ENCODE data around the gene ZDHHC11B. TPM values are rescaled to one million over a fixed set of nuclear protein-coding genes. Genes with fewer than 3 reads are reported as not detected.
"Not testable (repeated sequence)": the region's sequence is repeated elsewhere in the genome, so short reads cannot be mapped to it uniquely, and the experiment has no call there.

The ZDHHC11B gene
- total RNA-seq, 4 donors from 2014 or later = 1.1 to 18.9 (median 2.4) TPM; not detected in 1

DNA sequence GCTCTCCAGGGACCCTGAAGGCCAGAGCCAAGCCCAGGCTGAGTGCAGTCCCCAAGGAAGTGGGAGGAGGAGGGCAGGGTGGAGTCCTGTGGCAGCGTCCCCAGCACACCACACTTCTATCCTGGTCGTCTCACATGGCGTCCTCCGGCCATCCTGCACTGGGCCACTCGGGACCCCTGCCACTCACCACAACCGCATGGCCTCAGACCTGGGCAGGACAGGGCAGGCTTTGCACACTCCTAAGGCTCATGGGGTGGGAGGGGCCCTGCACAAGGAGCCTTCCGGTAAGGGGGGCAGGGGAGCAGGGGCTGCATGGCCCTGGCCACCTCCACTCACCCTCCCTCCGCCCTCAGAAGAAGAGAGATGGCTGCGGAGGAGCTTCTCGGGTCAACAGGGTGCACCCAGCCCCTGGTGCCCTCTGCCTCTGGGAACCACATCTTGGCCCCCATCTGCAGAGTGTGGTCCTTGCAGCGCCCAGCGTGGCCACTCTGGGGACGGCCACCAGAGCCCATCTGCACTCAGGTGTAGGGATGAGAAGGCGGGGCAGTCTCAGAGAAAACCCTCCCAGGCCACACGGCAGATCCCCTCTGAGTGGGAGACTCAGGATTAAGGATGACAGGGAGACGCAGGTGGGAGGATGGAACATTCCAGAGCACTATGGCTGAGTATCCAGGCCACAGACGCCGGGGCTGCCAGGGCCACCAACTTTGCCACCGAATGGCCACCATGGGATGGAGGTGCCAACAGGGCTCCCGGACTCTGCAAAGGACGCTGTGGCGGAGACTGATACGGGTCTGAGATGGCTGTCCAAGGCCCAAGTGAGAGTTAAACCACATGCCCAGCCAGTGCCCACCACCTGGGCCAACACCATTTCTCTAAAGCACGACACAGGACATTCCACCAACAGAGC lies 99.0 kb downstream of the ZDHHC11B start:
- no peak overlapping the region for H3K27ac ChIP-seq
- no peaks in the 10 kb centered on the region for H3K9me3 ChIP-seq
- H3K36me3 ChIP-seq = no peaks in the 10 kb centered on the region
- no peak for DNase-seq
- H3K4me1 ChIP-seq = no peaks in the 10 kb centered on the region
- no peak for TF ChIP-seq EP300 (IDR thresholded peaks at IDR 0.05; ENCODE audit: low read depth)
- TF ChIP-seq POLR2A (IDR thresholded peaks at IDR 0.05) = no peak
- TF ChIP-seq, protein P1, sequence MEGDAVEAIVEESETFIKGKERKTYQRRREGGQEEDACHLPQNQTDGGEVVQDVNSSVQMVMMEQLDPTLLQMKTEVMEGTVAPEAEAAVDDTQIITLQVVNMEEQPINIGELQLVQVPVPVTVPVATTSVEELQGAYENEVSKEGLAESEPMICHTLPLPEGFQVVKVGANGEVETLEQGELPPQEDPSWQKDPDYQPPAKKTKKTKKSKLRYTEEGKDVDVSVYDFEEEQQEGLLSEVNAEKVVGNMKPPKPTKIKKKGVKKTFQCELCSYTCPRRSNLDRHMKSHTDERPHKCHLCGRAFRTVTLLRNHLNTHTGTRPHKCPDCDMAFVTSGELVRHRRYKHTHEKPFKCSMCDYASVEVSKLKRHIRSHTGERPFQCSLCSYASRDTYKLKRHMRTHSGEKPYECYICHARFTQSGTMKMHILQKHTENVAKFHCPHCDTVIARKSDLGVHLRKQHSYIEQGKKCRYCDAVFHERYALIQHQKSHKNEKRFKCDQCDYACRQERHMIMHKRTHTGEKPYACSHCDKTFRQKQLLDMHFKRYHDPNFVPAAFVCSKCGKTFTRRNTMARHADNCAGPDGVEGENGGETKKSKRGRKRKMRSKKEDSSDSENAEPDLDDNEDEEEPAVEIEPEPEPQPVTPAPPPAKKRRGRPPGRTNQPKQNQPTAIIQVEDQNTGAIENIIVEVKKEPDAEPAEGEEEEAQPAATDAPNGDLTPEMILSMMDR (IDR thresholded peaks at IDR 0.05) = no peak
- TF ChIP-seq POLR2AphosphoS5 (IDR thresholded peaks at IDR 0.05) = no peak
- in situ Hi-C loops (cut with MboI; ENCODE audit: low pct_ligation_motif_present in 1 of 4, low pct_unique_long_range_greater_than_20kb in 1 of 4, low sequenced_read_pairs in 3 of 4) = no loop called here
- H3K4me3 ChIP-seq = no peak overlapping the region
- intact Hi-C loops (cut with DNase I; ENCODE audit: low total_unique reads) = no loop called here
- WGBS, 2 donors (ENCODE audit: low coverage in 1 of 2) = 80 to 93% methylated on average over 1 to 18 of the region's 24 CpGs
- H3K27me3 ChIP-seq = no peaks in the 10 kb centered on the region

DNA sequence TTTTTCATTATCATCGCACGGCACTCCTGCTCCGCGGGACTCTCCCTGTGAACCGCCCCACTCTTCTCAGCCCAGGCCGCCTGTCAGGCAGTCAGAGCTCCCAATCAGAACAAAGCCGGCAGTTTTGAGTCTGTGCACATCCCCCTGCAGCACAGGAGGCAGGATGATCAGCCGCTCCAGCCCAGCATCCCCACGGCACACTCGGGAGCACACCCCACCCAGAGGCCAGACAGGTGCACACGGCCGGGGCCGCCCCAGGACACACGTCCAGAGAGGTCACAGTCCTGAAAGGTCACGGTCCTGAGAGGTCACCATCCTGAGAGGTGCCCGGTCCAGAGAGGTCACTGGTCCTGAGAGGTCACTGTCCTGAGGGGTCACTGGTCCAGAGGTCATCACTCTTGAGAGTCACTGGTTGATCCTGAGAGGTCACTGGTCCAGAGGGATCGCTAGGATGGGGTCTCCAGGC lies 99.7 kb downstream of the ZDHHC11B start:
- H3K4me1 ChIP-seq = no peaks in the 10 kb centered on the region
- TF ChIP-seq, protein P1 (IDR thresholded peaks at IDR 0.05) = no peak
- TF ChIP-seq EP300 (IDR thresholded peaks at IDR 0.05; ENCODE audit: low read depth) (no peak), POLR2AphosphoS5 (IDR thresholded peaks at IDR 0.05) (no peak)
- WGBS, 2 donors (ENCODE audit: low coverage in 1 of 2) = 82 to 94% methylated on average over 8 to 17 of the region's 17 CpGs
- H3K36me3 ChIP-seq = no peaks in the 10 kb centered on the region
- no peaks in the 10 kb centered on the region for H3K9me3 ChIP-seq
- in situ Hi-C loops (cut with MboI; ENCODE audit: low pct_ligation_motif_present in 1 of 4, low pct_unique_long_range_greater_than_20kb in 1 of 4, low sequenced_read_pairs in 3 of 4) (no loop called here), intact Hi-C loops (cut with DNase I; ENCODE audit: low total_unique reads) (no loop called here)
- no peak overlapping the region for H3K27ac ChIP-seq
- no peaks in the 10 kb centered on the region for H3K27me3 ChIP-seq
- no peak overlapping the region for H3K4me3 ChIP-seq
- no peak for DNase-seq

DNA sequence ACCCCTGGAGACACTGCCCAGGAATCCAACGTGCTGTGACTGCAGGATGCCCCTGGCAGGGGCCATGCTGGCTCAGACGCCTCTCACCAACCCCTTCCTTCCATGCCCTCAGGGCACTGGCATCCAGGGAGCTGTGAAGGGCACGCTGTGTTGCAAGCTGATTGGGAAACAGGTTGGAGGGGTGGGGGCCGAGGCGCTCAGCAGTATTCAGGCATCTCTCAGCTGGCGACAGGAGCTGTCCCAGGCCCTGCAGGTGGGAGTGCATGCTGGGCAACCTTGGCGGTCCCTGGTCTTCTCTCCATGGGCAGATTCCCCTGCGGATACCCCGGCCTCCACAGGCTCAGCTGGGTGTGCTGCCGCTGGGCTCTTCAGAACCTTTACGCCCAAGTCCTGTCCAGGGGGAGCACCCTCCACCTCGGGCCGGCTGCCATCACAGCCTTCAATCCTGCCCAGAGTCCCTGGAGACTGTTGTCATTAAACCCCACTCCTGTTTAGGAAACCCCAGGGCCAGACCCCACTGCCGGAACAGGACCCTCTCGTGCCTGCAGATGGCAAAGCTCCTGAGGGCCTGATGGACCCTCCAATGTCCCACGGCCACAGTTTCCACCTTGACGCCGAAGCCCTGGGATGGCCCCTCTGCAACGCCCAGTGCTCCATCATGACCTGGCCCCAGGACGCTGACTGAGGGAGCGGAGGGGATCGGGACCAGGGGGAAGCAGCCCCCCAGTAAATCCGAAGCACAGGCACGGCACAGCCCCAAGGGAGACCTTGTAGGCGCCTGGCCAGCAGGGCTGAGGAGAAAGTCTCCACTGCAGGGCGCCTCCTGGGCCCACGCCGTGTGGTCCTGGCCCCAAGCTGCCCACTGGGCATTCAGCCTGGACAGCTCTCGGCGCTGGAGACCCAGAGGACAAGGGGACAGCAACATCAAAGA lies 100.7 kb downstream of the ZDHHC11B start:
- H3K4me3 ChIP-seq = no peak overlapping the region
- 81% methylated on average over 26 of the region's 30 CpGs; no CpG with 5 or more reads in 1 of the 2 donors for WGBS, 2 donors (ENCODE audit: low coverage in 1 of 2)
- in situ Hi-C loops (cut with MboI; ENCODE audit: low pct_ligation_motif_present in 1 of 4, low pct_unique_long_range_greater_than_20kb in 1 of 4, low sequenced_read_pairs in 3 of 4) = no loop called here
- no peak overlapping the region for H3K27ac ChIP-seq
- no peaks in the 10 kb centered on the region for H3K4me1 ChIP-seq
- TF ChIP-seq POLR2AphosphoS5 (IDR thresholded peaks at IDR 0.05) (no peak), POLR2A (IDR thresholded peaks at IDR 0.05) (no peak), EP300 (IDR thresholded peaks at IDR 0.05; ENCODE audit: low read depth) (no peak)
- TF ChIP-seq, protein P1 (IDR thresholded peaks at IDR 0.05) = no peak
- no peaks in the 10 kb centered on the region for H3K9me3 ChIP-seq
- intact Hi-C loops (cut with DNase I; ENCODE audit: low total_unique reads) = no loop called here
- no peaks in the 10 kb centered on the region for H3K27me3 ChIP-seq
- DNase-seq = no peak
- H3K36me3 ChIP-seq = no peaks in the 10 kb centered on the region

DNA sequence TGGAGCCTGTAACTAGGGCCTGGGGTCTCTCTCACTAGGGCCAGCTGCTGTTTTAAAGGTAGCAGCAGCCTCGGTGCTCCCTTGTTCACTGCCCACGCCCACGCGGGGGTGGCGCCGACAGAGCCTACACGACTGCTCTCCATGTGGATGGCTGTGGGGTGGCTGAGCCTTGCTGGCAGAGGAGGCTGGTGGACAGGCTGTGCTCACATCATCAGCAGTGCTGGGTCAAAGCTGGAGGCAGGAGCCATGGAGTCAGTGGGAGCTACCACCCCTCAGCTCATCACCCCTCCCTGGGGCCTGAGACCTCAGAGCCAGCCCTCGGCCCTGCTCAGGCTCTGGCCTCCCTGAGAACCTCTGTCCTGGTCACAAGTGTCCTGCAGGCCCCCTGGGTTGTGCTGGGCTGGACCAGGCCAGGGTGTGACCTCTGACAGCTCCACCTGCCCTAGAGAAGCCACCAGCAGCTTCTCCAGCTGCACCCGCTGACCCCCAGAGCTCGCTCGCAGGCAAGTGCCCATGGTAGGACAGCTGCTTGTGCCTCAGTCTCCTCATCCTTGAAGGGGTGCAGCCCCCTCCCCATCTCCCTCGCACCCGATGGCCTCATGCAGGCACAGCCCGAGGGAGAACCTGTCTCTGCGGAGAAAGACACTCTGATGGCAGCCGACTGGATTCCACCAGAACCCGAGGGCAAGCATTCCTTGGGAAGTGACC lies 101.7 kb downstream of the ZDHHC11B start:
- H3K36me3 ChIP-seq; H3K4me3 ChIP-seq; H3K27ac ChIP-seq; DNase-seq; H3K4me1 ChIP-seq; in situ Hi-C loops (cut with MboI; ENCODE audit: low pct_ligation_motif_present in 1 of 4, low pct_unique_long_range_greater_than_20kb in 1 of 4, low sequenced_read_pairs in 3 of 4); H3K9me3 ChIP-seq; intact Hi-C loops (cut with DNase I; ENCODE audit: low total_unique reads); H3K27me3 ChIP-seq: not testable (repeated sequence)
- WGBS, 2 donors (ENCODE audit: low coverage in 1 of 2) = 85% methylated on average over 17 of the region's 17 CpGs; no CpG with 5 or more reads in 1 of the 2 donors

DNA sequence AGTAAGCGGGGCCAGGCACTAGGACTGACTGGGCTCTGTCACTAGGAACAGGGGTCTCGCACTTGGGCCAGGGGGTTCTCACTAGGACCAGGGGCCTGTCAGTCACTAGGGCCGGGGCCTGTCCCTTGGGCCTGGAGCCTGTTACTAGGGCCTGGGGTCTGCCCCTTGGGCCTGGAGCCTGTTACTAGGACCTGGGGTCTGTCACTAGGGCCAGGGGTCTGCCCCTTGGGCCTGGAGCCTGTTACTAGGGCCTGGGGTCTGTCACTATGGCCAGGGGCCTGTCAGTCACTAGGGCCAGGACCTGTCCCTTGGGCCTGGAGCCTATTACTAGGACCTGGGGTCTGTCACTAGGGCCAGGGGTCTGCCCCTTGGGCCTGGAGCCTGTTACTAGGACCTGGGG lies 102.3 kb downstream of the ZDHHC11B start:
- H3K9me3 ChIP-seq; H3K36me3 ChIP-seq; intact Hi-C loops (cut with DNase I; ENCODE audit: low total_unique reads); H3K4me1 ChIP-seq; H3K27ac ChIP-seq; DNase-seq; in situ Hi-C loops (cut with MboI; ENCODE audit: low pct_ligation_motif_present in 1 of 4, low pct_unique_long_range_greater_than_20kb in 1 of 4, low sequenced_read_pairs in 3 of 4); H3K27me3 ChIP-seq; H3K4me3 ChIP-seq: not testable (repeated sequence)
- 100% methylated on average over 3 of the region's 3 CpGs; no CpG with 5 or more reads in 1 of the 2 donors for WGBS, 2 donors (ENCODE audit: low coverage in 1 of 2)

DNA sequence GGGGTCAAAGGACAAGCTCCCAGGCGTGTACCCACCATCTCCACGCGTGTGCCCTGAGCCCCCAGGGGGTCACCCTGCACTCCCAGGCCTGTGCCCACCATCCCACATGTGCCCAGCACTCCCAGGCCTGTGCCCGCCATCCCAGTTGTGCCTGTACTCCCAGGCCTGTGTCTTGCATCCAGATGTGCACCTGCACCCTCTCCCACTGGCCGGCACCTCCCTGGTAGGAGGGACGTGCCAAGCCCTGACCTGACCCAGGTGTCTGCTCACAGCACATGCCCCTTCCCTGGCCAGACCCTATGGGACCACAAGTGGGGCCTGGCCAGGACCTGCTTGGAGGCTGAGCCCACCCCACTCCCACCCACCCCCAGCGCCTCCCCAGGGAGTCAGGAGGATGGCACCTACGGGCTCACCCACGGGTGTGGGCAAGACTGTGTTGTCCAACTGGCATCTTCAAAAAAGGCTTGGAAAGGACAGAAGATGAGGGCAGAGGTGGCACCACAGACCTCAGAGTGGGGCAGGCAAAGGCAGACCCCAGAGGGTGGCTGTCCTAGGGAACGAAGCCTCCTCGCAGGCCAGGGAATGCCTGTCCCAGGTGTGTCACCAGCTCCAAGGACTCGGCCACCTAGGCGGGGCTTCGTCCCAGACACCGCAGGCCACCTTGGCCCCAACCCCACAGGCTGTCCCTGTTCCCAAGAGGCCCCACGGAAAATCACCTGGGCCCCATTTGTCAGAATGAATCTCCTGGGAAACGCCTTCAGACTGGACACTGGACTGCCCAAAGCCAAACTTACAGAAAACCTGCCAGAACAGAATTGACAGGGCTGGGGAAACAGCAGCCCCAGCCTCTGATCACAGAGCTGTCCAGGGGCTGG lies 103.0 kb downstream of the ZDHHC11B start:
- in situ Hi-C loops (cut with MboI; ENCODE audit: low pct_ligation_motif_present in 1 of 4, low pct_unique_long_range_greater_than_20kb in 1 of 4, low sequenced_read_pairs in 3 of 4) = not testable (repeated sequence)

More for the DNA sequence above, 103.0 kb downstream of the ZDHHC11B start:
- H3K4me3 ChIP-seq; H3K27me3 ChIP-seq; H3K36me3 ChIP-seq; H3K9me3 ChIP-seq; intact Hi-C loops (cut with DNase I; ENCODE audit: low total_unique reads); H3K27ac ChIP-seq; H3K4me1 ChIP-seq; DNase-seq: not testable (repeated sequence)
- WGBS, 2 donors (ENCODE audit: low coverage in 1 of 2) = 86% methylated on average over 17 of the region's 17 CpGs; no CpG with 5 or more reads in 1 of the 2 donors
